Esophagus muscularis mucosa (tissue), 4 donors: ENCODE results near the gene APLF. TPM values are rescaled to one million over a fixed set of nuclear protein-coding genes. Genes with fewer than 3 reads are reported as not detected.
"Not testable (repeated sequence)": the region's sequence is repeated elsewhere in the genome, so short reads cannot be mapped to it uniquely, and the experiment has no call there.

Source experiments
- DNase-seq: peaks from one replicate; pipeline ENCODE4 v3.0.0-alpha.2; 2017; ENCODE audit errors: extremely low spot score
- H3K27ac ChIP-seq, 4 donors: fragments of 200-600 bp; sonication (generic); replicated peaks in 1 of 4; 1 replicate in 3 of 4; 2 replicates in 1 of 4; pipeline ENCODE4 v1.5.1; 2016 to 2019; ENCODE audit warnings: mild to moderate bottlenecking in 1 of 4
- H3K27me3 ChIP-seq, 4 donors: fragments of 200-600 bp; sonication (generic); one replicate each; pipeline versions ENCODE4 v1.5.1 to v1.6.0; 2016 to 2019
- H3K36me3 ChIP-seq, 4 donors: fragments of 200-600 bp; sonication (generic); one replicate each; pipeline ENCODE4 v1.5.1; 2016 to 2019
- H3K4me1 ChIP-seq, 4 donors: fragments of 200-600 bp; sonication (generic); one replicate each; pipeline ENCODE4 v1.5.1; 2016 to 2019
- H3K4me3 ChIP-seq, 4 donors: fragments of 200-600 bp; sonication (generic); 1 replicate in 2 of 4; 2 replicates in 2 of 4; pipeline ENCODE4 v1.5.1; 2016 to 2019; ENCODE audit warnings: mild to moderate bottlenecking in 4 of 4, moderate library complexity in 1 of 4
- H3K9me3 ChIP-seq, 4 donors: fragments of 200-600 bp; sonication (generic); 1 replicate in 3 of 4; 2 replicates in 1 of 4; pipeline ENCODE4 v1.5.1; 2016 to 2019
- CTCF ChIP-seq, 3 experiments: fragments of 200-600 bp in 2 of 3; fragments of 450-650 bp in 1 of 3; sonication (generic) in 2 of 3; IDR thresholded peaks; one replicate each; pipeline ENCODE4 v1.5.1; 2017 to 2019; ENCODE audit warnings: antibody characterized with exemption in 3 of 3, mild to moderate bottlenecking in 2 of 3, moderate library complexity in 1 of 3
- EP300 ChIP-seq: sonication (generic); formaldehyde crosslinking; IDR thresholded peaks from one replicate; pipeline ENCODE4 v1.6.1; 2017; ENCODE audit warnings: antibody characterized with exemption
- POLR2A ChIP-seq: fragments of 450-650 bp; IDR thresholded peaks from one replicate; pipeline ENCODE4 v1.6.1; 2017; ENCODE audit warnings: antibody characterized with exemption, moderate library complexity, mild to moderate bottlenecking, low read depth
- POLR2AphosphoS5 ChIP-seq, 2 donors: sonication (generic); formaldehyde crosslinking; IDR thresholded peaks; one replicate each; pipeline ENCODE4 v1.6.1; 2017; ENCODE audit warnings: antibody characterized with exemption in 2 of 2
- WGBS: methylation state at CpG from one replicate; pipeline ENCODE4 v1.1.5; 2018; 5-methylcytosine and 5-hydroxymethylcytosine counted together
- intact Hi-C: fragments of 100-400 bp; cut with DNase I; formaldehyde crosslinking; loops from one replicate; pipeline ENCODE4 v1.15.1; 2023
- total RNA-seq, 4 donors: library from RNA; depleted of rRNA; stranded (reverse); fragments of >200 nt; gene quantifications; one replicate each; pipeline versions ENCODE4 v1.1.0 to v1.2.1, GENCODE V29; 2016

APLF gene
- total RNA-seq, 4 donors from 2014 or later: 7.6 to 12.1 (median 10.9) TPM

- 70% methylated on average over 2 of the region's 2 CpGs for WGBS
- Histone ChIP-seq H3K4me3 (no peak overlapping the region), H3K4me1 (no peaks in the 10 kb centered on the region), H3K36me3 (no peaks in the 10 kb centered on the region), H3K27ac (no peak overlapping the region), H3K9me3 (no peaks in the 10 kb centered on the region), H3K27me3 (no peaks in the 10 kb centered on the region)
- DNase-seq: no peak
- TF ChIP-seq POLR2A: no peak
- no peak for TF ChIP-seq CTCF (IDR thresholded peaks at IDR 0.05)
- no peak for TF ChIP-seq EP300
- no peak for TF ChIP-seq POLR2AphosphoS5 (IDR thresholded peaks at IDR 0.05)
- intact Hi-C loops: no loop called here
Measured at GRCh38 chr2:68514316-68514929, 47.0 kb downstream of the APLF start.

- 91% methylated on average over 5 of the region's 5 CpGs for WGBS
Measured at GRCh38 chr2:68516051-68516955, 48.9 kb downstream of the APLF start.

GRCh38 chr2:68519236-68519635 is 51.9 kb downstream of the APLF start:
- no peak for DNase-seq
- Histone ChIP-seq H3K27ac (no peak overlapping the region), H3K27me3 (no peaks in the 10 kb centered on the region), H3K4me3 (no peak overlapping the region), H3K4me1 (no peaks in the 10 kb centered on the region), H3K36me3 (no peaks in the 10 kb centered on the region), H3K9me3 (no peaks in the 10 kb centered on the region)
- WGBS: 79% methylated on average over 1 of the region's 1 CpG
- intact Hi-C loops: no loop called here
- TF ChIP-seq CTCF (IDR thresholded peaks at IDR 0.05) (no peak), POLR2AphosphoS5 (IDR thresholded peaks at IDR 0.05) (no peak), POLR2A (no peak), EP300 (no peak)

More at GRCh38 chr2:68516051-68516955, 48.9 kb downstream of the APLF start:
- intact Hi-C loops: no loop called here
- Histone ChIP-seq H3K4me1 (no peaks in the 10 kb centered on the region), H3K36me3 (no peaks in the 10 kb centered on the region), H3K27me3 (no peaks in the 10 kb centered on the region), H3K9me3 (no peaks in the 10 kb centered on the region), H3K27ac (no peak overlapping the region), H3K4me3 (no peak overlapping the region)
- DNase-seq: no peak
- TF ChIP-seq POLR2AphosphoS5 (IDR thresholded peaks at IDR 0.05) (no peak), CTCF (IDR thresholded peaks at IDR 0.05) (no peak), POLR2A (no peak), EP300 (no peak)

- H3K4me3 ChIP-seq: no peak overlapping the region
- 73% methylated on average over 1 of the region's 1 CpG for WGBS
- H3K9me3 ChIP-seq: no peaks in the 10 kb centered on the region
- DNase-seq: no peak
- H3K36me3 ChIP-seq: peaks cover 0 to under 1% (median 0%) of the 10 kb centered on the region in 4 donors
- intact Hi-C loops: no loop called here
- no peaks in the 10 kb centered on the region for H3K4me1 ChIP-seq
- TF ChIP-seq POLR2AphosphoS5 (IDR thresholded peaks at IDR 0.05): no peak
- no peak for TF ChIP-seq EP300
- no peak for TF ChIP-seq CTCF (IDR thresholded peaks at IDR 0.05)
- TF ChIP-seq POLR2A: no peak
- H3K27ac ChIP-seq: no peak overlapping the region
- no peaks in the 10 kb centered on the region for H3K27me3 ChIP-seq
Measured at GRCh38 chr2:68521037-68521436, 53.7 kb downstream of the APLF start.

- 94% methylated on average over 16 of the region's 16 CpGs for WGBS
- intact Hi-C loops, DNase-seq: not testable (repeated sequence)
Measured at GRCh38 chr2:68526943-68527342, 59.6 kb downstream of the APLF start.

GRCh38 chr2:68527343-68528081 is 60.1 kb downstream of the APLF start:
- intact Hi-C loops, H3K4me1 ChIP-seq, H3K4me3 ChIP-seq, H3K9me3 ChIP-seq, H3K27me3 ChIP-seq, DNase-seq, H3K27ac ChIP-seq: not testable (repeated sequence)
- 93% methylated on average over 6 of the region's 38 CpGs for WGBS
- peaks cover 8 to 30% (median 18%) of the 10 kb centered on the region in 4 donors for H3K36me3 ChIP-seq

More at GRCh38 chr2:68526943-68527342, 59.6 kb downstream of the APLF start:
- H3K4me1 ChIP-seq, H3K27me3 ChIP-seq, H3K27ac ChIP-seq, H3K9me3 ChIP-seq, H3K4me3 ChIP-seq: not testable (repeated sequence)
- peaks cover 8 to 30% (median 18%) of the 10 kb centered on the region in 4 donors for H3K36me3 ChIP-seq

GRCh38 chr2:68529156-68529555 is 61.8 kb downstream of the APLF start:
- 98% methylated on average over 16 of the region's 16 CpGs for WGBS
- H3K4me3 ChIP-seq, H3K9me3 ChIP-seq, H3K27me3 ChIP-seq, intact Hi-C loops, H3K27ac ChIP-seq, DNase-seq, H3K4me1 ChIP-seq: not testable (repeated sequence)
- peaks cover 8 to 30% (median 18%) of the 10 kb centered on the region in 4 donors for H3K36me3 ChIP-seq
